Gastrocnemius medialis (tissue), 4 donors: Measurements from ENCODE around the gene CD68. TPM values are rescaled to one million over a fixed set of nuclear protein-coding genes. Genes with fewer than 3 reads are reported as not detected.

Experiments used
- ATAC-seq, 2 donors: fragments of 150-250 bp; one replicate each; pipeline ENCODE4 v1.9.1; 2016
- DNase-seq, 2 donors: peaks; one replicate each; pipeline ENCODE4 v3.0.0-alpha.2; 2019
- H3K27ac ChIP-seq, 4 donors: fragments of 200-600 bp; sonication (generic); 1 replicate in 1 of 4; 2 replicates in 3 of 4; pipeline ENCODE4 v1.5.1; 2016 to 2018; ENCODE audit warnings: mild to moderate bottlenecking in 2 of 4, moderate library complexity in 1 of 4
- H3K27me3 ChIP-seq, 3 donors: fragments of 200-600 bp; sonication (generic) in 2 of 3; 1 replicate in 1 of 3; 2 replicates in 2 of 3; pipeline versions ENCODE4 v1.5.1 to v1.6.0; 2016 to 2019; ENCODE audit warnings: mild to moderate bottlenecking in 1 of 3, moderate library complexity in 1 of 3
- H3K36me3 ChIP-seq, 2 donors: fragments of 200-600 bp; sonication (generic) in 1 of 2; one replicate each; pipeline ENCODE4 v1.5.1; 2017 to 2018
- H3K4me1 ChIP-seq, 2 donors: fragments of 200-600 bp; sonication (generic) in 1 of 2; one replicate each; pipeline ENCODE4 v1.5.1; 2016 to 2017; ENCODE audit warnings: mild to moderate bottlenecking in 2 of 2
- H3K4me3 ChIP-seq, 4 donors: fragments of 200-600 bp; sonication (generic) in 3 of 4; 1 replicate in 1 of 4; 2 replicates in 3 of 4; pipeline ENCODE4 v1.5.1; 2016 to 2019; ENCODE audit warnings: mild to moderate bottlenecking in 2 of 4
- H3K9me3 ChIP-seq, 3 donors: fragments of 200-600 bp; sonication (generic) in 2 of 3; 1 replicate in 1 of 3; 2 replicates in 2 of 3; pipeline ENCODE4 v1.5.1; 2016 to 2019
- POLR2A ChIP-seq, 2 donors: fragments of 450-650 bp; IDR thresholded peaks; one replicate each; pipeline ENCODE4 v1.6.1; 2017; ENCODE audit warnings: antibody characterized with exemption in 2 of 2, mild to moderate bottlenecking in 2 of 2, moderate library complexity in 2 of 2
- in situ Hi-C, 4 donors: fragments of 200-750 bp; cut with MboI; loops; one replicate each; pipeline versions ENCODE4 v1.15.0 to v1.8.0; 2017; ENCODE audit warnings: low sequenced_read_pairs in 4 of 4
- intact Hi-C: fragments of 100-400 bp; cut with DNase I; formaldehyde crosslinking; loops from one replicate; pipeline ENCODE4 v1.15.1; 2023; ENCODE audit warnings: low total_unique reads
- total RNA-seq, 4 donors: library from RNA; depleted of rRNA; stranded (reverse); fragments of >200 nt; gene quantifications; one replicate each; pipeline versions ENCODE4 v1.1.0 to v1.2.3, GENCODE V29; 2016
- TF ChIP-seq, protein P1 (sequence below), 5 experiments: fragments of 450-650 bp in 3 of 5; fragments of 200-600 bp in 2 of 5; sonication (generic) in 2 of 5; IDR thresholded peaks in 4 of 5; conservative IDR thresholded peaks in 1 of 5; 1 replicate in 4 of 5; 2 replicates in 1 of 5; pipeline ENCODE4 v1.5.1; 2016 to 2019; ENCODE audit warnings: antibody characterized with exemption in 5 of 5, mild to moderate bottlenecking in 3 of 5, moderate library complexity in 3 of 5

CD68 gene
- total RNA-seq, 4 donors from 2014 or later = 10.1 to 66.5 (median 20.3) TPM

DNA sequence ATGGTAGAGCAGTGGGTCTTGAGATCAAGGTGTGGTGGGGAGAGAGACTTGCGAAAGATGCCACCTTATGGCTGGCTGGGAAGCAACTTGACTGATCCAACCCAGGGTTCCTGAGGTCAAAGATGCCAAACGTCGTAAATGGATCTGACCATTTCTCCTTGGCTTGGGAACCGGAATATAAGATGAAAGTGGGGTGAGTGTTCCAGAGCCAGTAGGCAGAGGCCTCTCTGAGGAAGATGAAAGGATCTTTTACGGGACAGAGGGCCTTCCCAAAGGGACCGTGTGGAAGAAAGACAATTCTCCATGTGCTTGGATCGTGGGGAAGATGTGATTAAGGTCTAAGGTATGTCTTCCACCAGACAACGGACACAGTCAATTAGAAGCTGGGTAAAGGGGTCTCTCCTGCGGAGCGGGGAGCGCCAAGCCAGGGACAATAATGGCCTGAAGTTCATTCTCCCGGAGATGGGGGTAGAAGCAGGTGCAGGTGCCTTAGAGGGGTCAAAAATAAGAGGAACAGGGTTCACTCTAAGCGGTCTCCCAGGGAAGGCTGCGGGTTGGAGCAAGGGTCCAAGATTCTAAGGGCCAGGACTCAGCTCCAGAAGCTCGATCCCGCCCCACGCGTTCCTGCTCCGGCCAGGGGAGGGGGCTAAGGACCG lies 34.5 kb downstream of the CD68 start:
- Histone ChIP-seq H3K4me3 (peak overlapping the region; percentile 71 to 95 (median 74)), H3K4me1 (peaks cover 42 to 45% of the 10 kb centered on the region in 2 donors)
- peak; percentile 4 to 9 for ATAC-seq

DNA sequence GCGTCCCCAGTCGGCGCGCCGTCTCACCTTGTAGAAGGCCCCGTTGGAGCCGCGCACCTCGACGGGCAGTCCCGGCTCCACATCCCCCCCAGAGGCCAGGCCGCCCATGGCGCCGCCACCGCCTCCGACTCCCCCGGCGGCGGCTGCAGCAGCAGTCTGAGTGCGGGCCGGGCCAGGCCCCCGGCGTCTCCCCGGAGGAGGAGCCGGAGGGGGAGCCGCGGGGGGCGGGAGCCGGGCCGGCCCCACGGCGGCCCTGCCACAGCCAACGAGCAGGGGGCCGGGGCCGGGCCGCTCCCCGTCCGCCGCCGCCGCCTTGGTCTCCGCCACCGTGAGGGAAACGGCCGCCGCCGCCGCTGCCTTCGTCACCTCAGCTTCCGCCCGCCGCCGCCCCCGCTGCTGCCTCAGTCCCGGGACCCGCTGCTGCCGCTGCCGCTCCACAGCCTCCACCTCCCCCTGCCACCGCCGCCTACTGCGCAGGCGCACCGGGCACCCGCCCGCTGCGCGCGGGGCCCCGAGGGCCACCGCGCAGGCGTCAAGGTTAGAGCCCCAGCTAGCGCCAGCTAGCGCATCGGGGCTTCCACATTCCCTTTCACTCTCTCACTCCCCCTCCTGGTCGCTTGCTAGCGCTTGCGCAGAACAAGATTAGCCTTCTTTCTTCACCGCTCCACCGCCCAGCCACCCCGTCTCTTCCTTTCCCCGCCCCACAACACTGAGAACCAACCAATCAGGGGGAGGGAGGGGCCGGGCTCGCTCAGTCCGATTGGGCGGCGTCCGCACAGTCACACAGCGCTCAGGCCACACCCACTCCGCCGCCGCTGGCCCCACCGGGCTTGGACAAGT lies 35.2 kb downstream of the CD68 start, which contains the start of gene FXR2:
Gene FXR2, minus strand, starts transcription at position 473 of the 840 bp plus-strand sequence. Its CDS starts 365 bp downstream, at position 108.
- no peaks in the 10 kb centered on the region for H3K27me3 ChIP-seq
- in situ Hi-C loops = no loop called here
- peak within 1 kb of the TSS; percentile 71 to 95 (median 74) for H3K4me3 ChIP-seq
- peak; percentile 100 for DNase-seq
- H3K36me3 ChIP-seq = peaks cover 0 to 7% of the 10 kb centered on the region in 2 donors
- peaks cover 37 to 38% of the 10 kb centered on the region in 2 donors for H3K4me1 ChIP-seq
- H3K27ac ChIP-seq = peak within 1 kb of the TSS; percentile 88 to 98 (median 91)
- TF ChIP-seq, protein P1, sequence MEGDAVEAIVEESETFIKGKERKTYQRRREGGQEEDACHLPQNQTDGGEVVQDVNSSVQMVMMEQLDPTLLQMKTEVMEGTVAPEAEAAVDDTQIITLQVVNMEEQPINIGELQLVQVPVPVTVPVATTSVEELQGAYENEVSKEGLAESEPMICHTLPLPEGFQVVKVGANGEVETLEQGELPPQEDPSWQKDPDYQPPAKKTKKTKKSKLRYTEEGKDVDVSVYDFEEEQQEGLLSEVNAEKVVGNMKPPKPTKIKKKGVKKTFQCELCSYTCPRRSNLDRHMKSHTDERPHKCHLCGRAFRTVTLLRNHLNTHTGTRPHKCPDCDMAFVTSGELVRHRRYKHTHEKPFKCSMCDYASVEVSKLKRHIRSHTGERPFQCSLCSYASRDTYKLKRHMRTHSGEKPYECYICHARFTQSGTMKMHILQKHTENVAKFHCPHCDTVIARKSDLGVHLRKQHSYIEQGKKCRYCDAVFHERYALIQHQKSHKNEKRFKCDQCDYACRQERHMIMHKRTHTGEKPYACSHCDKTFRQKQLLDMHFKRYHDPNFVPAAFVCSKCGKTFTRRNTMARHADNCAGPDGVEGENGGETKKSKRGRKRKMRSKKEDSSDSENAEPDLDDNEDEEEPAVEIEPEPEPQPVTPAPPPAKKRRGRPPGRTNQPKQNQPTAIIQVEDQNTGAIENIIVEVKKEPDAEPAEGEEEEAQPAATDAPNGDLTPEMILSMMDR (IDR thresholded peaks at IDR 0.05 in 4 of 5, conservative IDR thresholded peaks at IDR 0.05 in 1 of 5) = peak; percentile 41 to 81 (median 65)
- TF ChIP-seq POLR2A (IDR thresholded peaks at IDR 0.05) = peak; percentile 97 to 99
- ATAC-seq = peak; percentile 93 to 94
- no peaks in the 10 kb centered on the region for H3K9me3 ChIP-seq
- intact Hi-C loops = loop anchor here (1.0 to 2.0 kb wide), 5 partner anchors 13 to 130 kb away; partner anchors contain the start of genes POLR2A, SAT2, SENP3 and WRAP53

More for the DNA sequence above, 34.5 kb downstream of the CD68 start:
- H3K9me3 ChIP-seq = no peaks in the 10 kb centered on the region
- in situ Hi-C loops = no loop called here
- no peak for DNase-seq
- H3K36me3 ChIP-seq = peaks cover 0 to 7% of the 10 kb centered on the region in 2 donors
- H3K27ac ChIP-seq = peak overlapping the region; percentile 88 to 98 (median 91)
- H3K27me3 ChIP-seq = no peaks in the 10 kb centered on the region
- intact Hi-C loops = loop anchor here (2.0 kb wide), 2 partner anchors 41 to 53 kb away; partner anchors contain the start of gene SENP3
- no peak for TF ChIP-seq POLR2A (IDR thresholded peaks at IDR 0.05)
- TF ChIP-seq, protein P1 (IDR thresholded peaks at IDR 0.05 in 4 of 5, conservative IDR thresholded peaks at IDR 0.05 in 1 of 5) = no peak

DNA sequence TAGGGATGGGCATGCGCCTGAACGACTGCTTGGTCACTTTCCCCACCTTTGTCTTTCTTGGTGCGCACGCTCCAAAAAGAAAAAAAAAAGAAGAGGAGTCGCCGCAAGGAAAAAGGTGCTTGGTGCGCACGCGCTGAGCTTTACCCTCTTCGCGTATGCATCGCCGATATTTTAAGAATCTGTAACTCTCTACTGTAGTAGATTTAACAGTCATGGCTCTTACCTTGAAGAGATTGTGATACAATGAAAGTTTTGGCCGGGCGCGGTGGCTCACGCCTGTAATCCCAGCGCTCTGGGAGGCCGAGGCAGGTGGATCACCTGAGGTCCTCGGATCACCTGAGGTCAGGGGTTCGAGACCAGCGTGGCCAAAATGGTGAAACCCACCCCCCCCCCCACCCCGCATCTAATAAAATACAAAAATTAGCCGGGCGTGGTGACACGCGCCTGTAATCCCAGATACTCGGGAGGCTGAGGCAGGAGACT lies 35.9 kb downstream of the CD68 start:
- Histone ChIP-seq H3K4me3 (peak overlapping the region; percentile 52 to 71 (median 58)), H3K9me3 (no peaks in the 10 kb centered on the region), H3K27ac (peak overlapping the region; percentile 88 to 98 (median 91)), H3K27me3 (no peaks in the 10 kb centered on the region), H3K36me3 (peaks cover 0 to 7% of the 10 kb centered on the region in 2 donors), H3K4me1 (peaks cover 33 to 36% of the 10 kb centered on the region in 2 donors)
- in situ Hi-C loops = no loop called here
- peak in 1 of 2 donors; percentile 86 for ATAC-seq
- DNase-seq = no peak
- TF ChIP-seq, protein P1 (IDR thresholded peaks at IDR 0.05 in 4 of 5, conservative IDR thresholded peaks at IDR 0.05 in 1 of 5) = no peak
- no peak for TF ChIP-seq POLR2A (IDR thresholded peaks at IDR 0.05)
- intact Hi-C loops = loop anchor here (1.0 to 2.0 kb wide), 5 partner anchors 12 to 131 kb away; partner anchors contain the start of genes POLR2A, SAT2, SENP3 and WRAP53

DNA sequence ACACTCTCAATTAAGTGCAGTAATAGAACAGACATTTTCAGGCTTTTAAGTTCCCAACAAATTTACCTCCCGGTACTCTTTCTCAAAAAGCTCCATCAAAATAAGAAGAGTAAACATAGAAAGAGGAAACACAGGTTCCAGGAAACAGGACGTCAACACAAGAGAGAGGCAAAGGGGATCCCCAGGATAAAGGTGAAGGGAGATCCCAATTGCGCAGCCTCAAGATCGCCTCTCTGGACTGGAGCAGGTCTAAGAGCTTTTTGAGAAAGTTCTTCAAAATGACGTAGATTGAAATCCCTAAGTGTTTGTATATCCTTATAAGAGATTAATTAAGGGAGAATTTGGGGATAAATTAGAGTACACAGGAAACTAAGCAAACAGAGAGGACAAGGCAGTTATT lies 39.2 kb downstream of the CD68 start:
- no peak overlapping the region for H3K4me3 ChIP-seq
- no peak overlapping the region for H3K27ac ChIP-seq
- TF ChIP-seq, protein P1 (IDR thresholded peaks at IDR 0.05 in 4 of 5, conservative IDR thresholded peaks at IDR 0.05 in 1 of 5) = no peak
- TF ChIP-seq POLR2A (IDR thresholded peaks at IDR 0.05) = no peak
- no peaks in the 10 kb centered on the region for H3K9me3 ChIP-seq
- no peaks in the 10 kb centered on the region for H3K27me3 ChIP-seq
- in situ Hi-C loops = no loop called here
- ATAC-seq (no peak), DNase-seq (no peak)
- no peaks in the 10 kb centered on the region for H3K36me3 ChIP-seq
- peaks cover 4% of the 10 kb centered on the region in 2 donors for H3K4me1 ChIP-seq
- intact Hi-C loops = no loop called here
